Breast epithelium (tissue), 4 donors: ENCODE measurements around the gene KIRREL2. TPM values are rescaled to one million over a fixed set of nuclear protein-coding genes. Genes with fewer than 3 reads are reported as not detected.

Experiments
- DNase-seq, 2 donors: peaks; one replicate each; pipeline ENCODE4 v3.0.0-alpha.2; 2019; ENCODE audit warnings: low spot score in 2 of 2
- H3K27ac ChIP-seq, 2 donors: fragments of 200-600 bp; sonication (generic) in 1 of 2; one replicate each; pipeline ENCODE4 v1.5.1; 2016 to 2019; ENCODE audit warnings: mild to moderate bottlenecking in 1 of 2
- H3K27me3 ChIP-seq, 2 donors: fragments of 200-600 bp; sonication (generic) in 1 of 2; one replicate each; pipeline versions ENCODE4 v1.5.1 to v1.6.0; 2017 to 2019; ENCODE audit warnings: control low read depth in 1 of 2, mild to moderate bottlenecking in 1 of 2
- H3K36me3 ChIP-seq: fragments of 200-600 bp; one replicate; pipeline ENCODE4 v1.5.1; 2019
- H3K4me1 ChIP-seq, 2 donors: fragments of 200-600 bp; sonication (generic); one replicate each; pipeline ENCODE4 v1.5.1; 2016 to 2019; ENCODE audit warnings: control low read depth in 1 of 2
- H3K4me3 ChIP-seq, 3 donors: fragments of 200-600 bp; sonication (generic); 1 replicate in 2 of 3; 2 replicates in 1 of 3; pipeline ENCODE4 v1.5.1; 2016 to 2019; ENCODE audit warnings: mild to moderate bottlenecking in 3 of 3, moderate library complexity in 2 of 3
- H3K9me3 ChIP-seq, 2 donors: fragments of 200-600 bp; sonication (generic) in 1 of 2; one replicate each; pipeline ENCODE4 v1.5.1; 2016 to 2019; ENCODE audit warnings: control low read depth in 1 of 2
- POLR2A ChIP-seq: fragments of 450-650 bp; IDR thresholded peaks from one replicate; pipeline ENCODE4 v1.6.1; 2016; ENCODE audit warnings: antibody characterized with exemption, mild to moderate bottlenecking, moderate library complexity
- POLR2AphosphoS5 ChIP-seq, 3 donors: sonication (generic); formaldehyde crosslinking; IDR thresholded peaks; one replicate each; pipeline ENCODE4 v1.6.1; 2017; ENCODE audit warnings: antibody characterized with exemption in 3 of 3
- intact Hi-C: fragments of 100-400 bp; cut with DNase I; formaldehyde crosslinking; loops from one replicate; pipeline ENCODE4 v1.15.1; 2023; ENCODE audit warnings: low total_unique reads
- total RNA-seq, 3 donors: library from RNA; depleted of rRNA; stranded (reverse); fragments of >200 nt; gene quantifications; one replicate each; pipeline ENCODE4 v1.1.0, GENCODE V29; 2016
- TF ChIP-seq, protein P1 (sequence below), 3 donors: fragments of 450-650 bp; IDR thresholded peaks; one replicate each; pipeline ENCODE4 v1.5.1; 2016 to 2017; ENCODE audit warnings: antibody characterized with exemption in 3 of 3, mild to moderate bottlenecking in 3 of 3, moderate library complexity in 3 of 3

Gene KIRREL2
- total RNA-seq, 3 donors from 2014 or later, result 0.15 to 0.66 TPM; not detected in 1

DNA sequence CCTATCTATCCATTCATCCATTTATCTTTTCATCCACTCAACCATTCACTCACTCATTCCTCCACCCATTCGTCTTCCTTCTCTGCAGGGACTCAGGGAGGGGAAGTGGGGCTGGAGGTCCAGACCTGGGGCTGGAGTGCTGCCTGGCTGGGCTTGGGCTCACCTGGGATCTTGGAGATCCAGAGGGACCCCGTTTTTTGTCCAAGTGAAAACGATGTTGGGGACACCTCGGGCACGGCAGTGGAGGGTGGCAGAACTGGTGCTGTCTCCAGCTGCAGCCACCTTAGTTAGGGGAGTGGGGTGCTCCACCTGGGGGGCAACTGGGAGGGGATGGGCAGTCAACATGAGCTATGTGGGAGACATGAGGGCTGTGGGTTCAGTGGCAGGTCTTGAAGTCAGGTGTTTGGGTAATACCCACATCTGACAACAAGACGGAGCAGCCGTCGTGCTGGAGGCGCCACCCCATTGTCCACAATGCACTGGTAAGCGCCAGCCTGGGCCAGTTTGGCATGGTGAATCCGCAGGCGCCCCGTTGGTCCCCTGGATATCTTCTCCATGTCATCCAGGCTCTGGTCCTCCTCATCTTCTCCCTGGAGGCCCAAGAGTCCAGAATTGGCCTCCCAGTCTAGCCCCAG, 14.6 kb upstream of the KIRREL2 start:
- intact Hi-C loops, result no loop called here
- H3K27ac ChIP-seq, result no peak overlapping the region
- H3K4me1 ChIP-seq, result no peaks in the 10 kb centered on the region
- DNase-seq, result no peak
- peaks cover 3 to 48% of the 10 kb centered on the region in 2 donors for H3K27me3 ChIP-seq
- H3K36me3 ChIP-seq, result no peaks in the 10 kb centered on the region
- H3K4me3 ChIP-seq, result no peak overlapping the region
- peaks cover 13 to 17% of the 10 kb centered on the region in 2 donors for H3K9me3 ChIP-seq
- TF ChIP-seq POLR2A, result no peak

DNA sequence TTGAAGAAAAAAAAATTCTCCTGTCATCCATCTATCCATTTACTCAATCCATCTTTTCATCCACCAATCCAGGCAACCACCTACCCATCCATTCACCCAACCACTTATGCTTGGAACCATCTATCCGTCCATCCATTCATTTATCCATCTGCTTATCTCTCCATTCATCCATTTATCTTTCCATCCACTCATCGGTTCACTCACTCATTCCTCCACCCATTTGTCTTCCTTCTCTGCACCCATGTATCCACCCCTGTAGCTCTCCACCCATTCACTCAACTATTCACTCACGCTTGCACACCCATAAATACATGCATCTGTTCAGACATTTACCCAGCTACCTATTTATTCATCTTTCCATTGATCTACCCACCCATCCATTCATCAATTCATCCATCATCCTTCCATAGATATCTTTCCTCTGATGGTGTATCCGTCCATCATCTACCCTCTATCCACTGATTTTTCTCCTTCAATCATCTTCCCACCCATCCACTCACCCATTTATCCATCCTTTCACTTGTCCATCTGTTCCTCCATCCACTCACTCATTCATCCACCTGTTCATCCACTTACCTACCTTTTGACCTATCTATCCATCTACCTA, 13.9 kb upstream of the KIRREL2 start:
- Histone ChIP-seq H3K9me3 (peaks cover 13 to 17% of the 10 kb centered on the region in 2 donors), H3K36me3 (no peaks in the 10 kb centered on the region), H3K4me1 (no peaks in the 10 kb centered on the region), H3K27ac (no peak overlapping the region), H3K27me3 (peaks cover 3 to 48% of the 10 kb centered on the region in 2 donors), H3K4me3 (no peak overlapping the region)
- TF ChIP-seq POLR2A, result no peak
- TF ChIP-seq, protein P1, sequence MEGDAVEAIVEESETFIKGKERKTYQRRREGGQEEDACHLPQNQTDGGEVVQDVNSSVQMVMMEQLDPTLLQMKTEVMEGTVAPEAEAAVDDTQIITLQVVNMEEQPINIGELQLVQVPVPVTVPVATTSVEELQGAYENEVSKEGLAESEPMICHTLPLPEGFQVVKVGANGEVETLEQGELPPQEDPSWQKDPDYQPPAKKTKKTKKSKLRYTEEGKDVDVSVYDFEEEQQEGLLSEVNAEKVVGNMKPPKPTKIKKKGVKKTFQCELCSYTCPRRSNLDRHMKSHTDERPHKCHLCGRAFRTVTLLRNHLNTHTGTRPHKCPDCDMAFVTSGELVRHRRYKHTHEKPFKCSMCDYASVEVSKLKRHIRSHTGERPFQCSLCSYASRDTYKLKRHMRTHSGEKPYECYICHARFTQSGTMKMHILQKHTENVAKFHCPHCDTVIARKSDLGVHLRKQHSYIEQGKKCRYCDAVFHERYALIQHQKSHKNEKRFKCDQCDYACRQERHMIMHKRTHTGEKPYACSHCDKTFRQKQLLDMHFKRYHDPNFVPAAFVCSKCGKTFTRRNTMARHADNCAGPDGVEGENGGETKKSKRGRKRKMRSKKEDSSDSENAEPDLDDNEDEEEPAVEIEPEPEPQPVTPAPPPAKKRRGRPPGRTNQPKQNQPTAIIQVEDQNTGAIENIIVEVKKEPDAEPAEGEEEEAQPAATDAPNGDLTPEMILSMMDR (IDR thresholded peaks at IDR 0.05), result no peak
- TF ChIP-seq POLR2AphosphoS5 (IDR thresholded peaks at IDR 0.05), result no peak
- intact Hi-C loops, result no loop called here
- DNase-seq, result no peak

DNA sequence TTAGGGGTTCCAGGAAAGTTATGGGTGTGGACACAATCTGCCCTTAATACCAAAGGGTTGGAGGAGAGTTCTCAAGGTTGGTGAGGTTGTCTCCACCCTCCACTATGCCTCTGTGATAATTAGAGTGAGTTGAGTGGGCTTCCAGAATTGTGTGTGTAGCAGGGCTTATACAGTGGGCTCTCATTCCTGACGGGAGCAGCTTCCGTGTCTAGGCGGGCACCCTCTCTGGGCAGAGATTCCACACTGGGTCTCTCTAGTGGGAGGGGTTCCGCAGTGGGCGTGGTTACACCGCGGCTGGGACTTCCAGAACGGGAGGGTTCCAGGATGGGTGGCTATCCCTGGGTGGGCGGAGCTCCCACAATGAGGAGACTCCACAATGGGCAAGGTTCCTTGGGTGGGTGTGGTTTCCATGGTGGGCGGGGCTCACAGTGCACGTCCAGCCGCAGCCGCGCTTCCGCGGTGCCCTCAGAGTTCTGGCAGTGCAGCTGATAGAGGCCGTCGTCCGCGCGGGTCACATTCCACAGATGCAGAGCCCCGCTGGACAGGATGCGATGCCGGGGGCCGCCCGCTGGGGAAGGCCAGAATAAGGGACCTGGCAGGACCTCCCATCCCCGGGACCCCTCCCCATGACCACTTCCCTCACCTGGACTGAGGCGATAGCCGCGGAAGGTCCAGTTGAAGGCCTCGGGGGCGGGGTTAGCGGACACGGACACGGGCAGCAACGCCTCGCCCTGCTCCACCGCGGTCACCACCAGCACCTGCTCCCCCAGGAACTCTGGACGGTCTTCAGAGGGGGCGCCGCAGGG, 12.8 kb upstream of the KIRREL2 start:
- no peaks in the 10 kb centered on the region for H3K36me3 ChIP-seq
- no peak overlapping the region for H3K4me3 ChIP-seq
- H3K9me3 ChIP-seq, result peaks cover 6% of the 10 kb centered on the region in 2 donors
- no peak for TF ChIP-seq POLR2AphosphoS5 (IDR thresholded peaks at IDR 0.05)
- TF ChIP-seq POLR2A, result no peak
- TF ChIP-seq, protein P1 (IDR thresholded peaks at IDR 0.05), result no peak
- H3K27ac ChIP-seq, result no peak overlapping the region
- H3K4me1 ChIP-seq, result no peaks in the 10 kb centered on the region
- peaks cover 3 to 59% of the 10 kb centered on the region in 2 donors for H3K27me3 ChIP-seq
- no peak for DNase-seq
- intact Hi-C loops, result no loop called here

DNA sequence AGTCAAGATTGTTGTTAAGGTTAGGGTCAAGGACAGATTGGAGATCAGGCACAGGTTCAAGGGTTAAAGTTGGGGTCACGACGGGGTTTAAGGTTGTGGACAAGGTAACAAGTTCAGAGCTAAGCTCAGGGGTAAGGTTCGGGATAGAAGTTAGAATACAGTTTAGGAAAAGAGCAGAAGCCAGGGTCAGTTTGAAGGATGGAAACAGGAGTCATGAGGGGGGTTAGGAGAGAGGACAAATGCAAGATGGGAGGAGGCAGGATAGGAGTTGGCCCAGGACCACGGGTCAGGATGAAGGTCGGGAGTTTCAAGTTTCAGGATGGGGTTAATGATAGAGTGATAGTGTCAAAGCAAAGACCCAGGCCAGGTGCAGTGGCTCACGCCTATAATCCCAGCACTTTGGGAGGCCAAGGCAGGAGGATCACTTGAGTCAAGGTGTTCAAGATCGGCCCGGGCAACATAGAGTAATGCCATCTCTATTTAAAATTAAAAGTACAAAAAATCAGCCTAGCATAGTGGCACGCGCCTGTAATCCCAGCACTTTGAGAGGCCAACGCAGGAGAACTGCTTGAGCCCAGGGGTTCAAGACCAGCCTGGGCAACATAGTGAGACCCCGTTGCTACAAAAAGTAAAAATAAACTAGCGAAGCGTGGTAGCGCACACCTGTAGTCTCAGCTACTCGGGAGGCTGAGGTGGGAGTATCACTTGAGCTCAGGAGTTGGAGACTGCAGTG, 12.1 kb upstream of the KIRREL2 start:
- H3K27me3 ChIP-seq, result peaks cover 3 to 66% of the 10 kb centered on the region in 2 donors
- intact Hi-C loops, result loop anchor here (5.0 kb wide), 1 partner anchor 1013 kb away; no protein-coding TSS in a partner anchor
- H3K27ac ChIP-seq, result no peak overlapping the region
- H3K9me3 ChIP-seq, result no peaks in the 10 kb centered on the region
- no peak for DNase-seq
- peak overlapping the region in 1 of 3 donors; percentile 60 for H3K4me3 ChIP-seq
- H3K36me3 ChIP-seq, result no peaks in the 10 kb centered on the region
- H3K4me1 ChIP-seq, result no peaks in the 10 kb centered on the region
- no peak for TF ChIP-seq POLR2AphosphoS5 (IDR thresholded peaks at IDR 0.05)
- TF ChIP-seq, protein P1 (IDR thresholded peaks at IDR 0.05), result no peak
- no peak for TF ChIP-seq POLR2A
